ENCODE measurements around the gene KAT6B. TPM values are rescaled to one million over a fixed set of nuclear protein-coding genes. Genes with fewer than 3 reads are reported as not detected.

The KAT6B gene
- total RNA-seq, 1 experiment from 2014 or later: 14.9 TPM

- no peak overlapping the region for H3K4me3 Mint-ChIP-seq (ENCODE audit: unreplicated experiment)
- intact Hi-C loops (cut with micrococcal nuclease; ENCODE audit: unreplicated experiment): no loop called here
- BruUV-seq (replicated peaks): no TSS peak
- no peak for DNase-seq
- Histone ChIP-seq H3K4me1 (no peaks in the 10 kb centered on the region), H3K27me3 (replicated peaks; ENCODE audit: control insufficient read depth, insufficient read depth, low read length) (no peaks in the 10 kb centered on the region), H3K36me3 (ENCODE audit: control insufficient read depth, insufficient read depth, low read length) (no peaks in the 10 kb centered on the region), H3K9me3 (no peaks in the 10 kb centered on the region), H3K4me3 (ENCODE audit: low read depth, low read length) (no peak overlapping the region)
- ChIA-PET CTCF (no interaction called here), POLR2A (no interaction called here)
- H3K27me3 Mint-ChIP-seq (ENCODE audit: insufficient read depth, unreplicated experiment): no peaks in the 10 kb centered on the region
- H3K4me1 Mint-ChIP-seq (ENCODE audit: low read depth, unreplicated experiment): no peaks in the 10 kb centered on the region
- H3K9me3 Mint-ChIP-seq (ENCODE audit: unreplicated experiment): no peaks in the 10 kb centered on the region
- H3K27ac Mint-ChIP-seq (ENCODE audit: unreplicated experiment): no peak overlapping the region
- no peak for TF ChIP-seq CTCF (IDR thresholded peaks at IDR 0.05; ENCODE audit: insufficient read depth in 1 of 2, low read depth in 1 of 2, low read length in 1 of 2, severe bottlenecking in 1 of 2, unreplicated experiment in 1 of 2)
- H3K36me3 Mint-ChIP-seq (ENCODE audit: insufficient read depth, unreplicated experiment): no peaks in the 10 kb centered on the region
Observed at GRCh38 chr10:75070476-75070875, 244.1 kb downstream of the KAT6B start.

DNA sequence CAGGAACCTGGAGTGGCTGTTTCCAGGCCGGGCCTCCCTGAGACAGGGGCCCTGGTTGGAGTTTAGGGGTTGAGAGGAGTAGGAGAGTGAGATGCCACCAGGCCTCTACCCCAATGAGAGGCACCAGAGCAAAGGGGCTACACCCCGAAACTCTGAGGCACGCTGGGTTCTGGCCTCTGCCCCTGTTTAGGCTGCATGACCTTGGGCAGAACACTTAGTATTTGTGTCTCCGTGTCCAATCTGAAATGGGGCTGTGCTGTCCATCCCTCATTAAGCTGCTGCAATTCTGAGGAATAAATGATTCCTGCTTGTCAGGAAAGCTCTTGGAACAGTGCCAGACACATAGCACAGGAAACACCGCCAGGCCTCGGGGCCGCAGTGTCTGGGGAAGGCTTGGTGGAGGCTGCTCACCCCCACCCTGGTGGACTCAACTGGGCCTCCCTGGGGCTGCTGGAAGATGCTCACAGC, 244.6 kb downstream of the KAT6B start:
- no peaks in the 10 kb centered on the region for H3K36me3 ChIP-seq (ENCODE audit: control insufficient read depth, insufficient read depth, low read length)
- no peaks in the 10 kb centered on the region for H3K27me3 ChIP-seq (replicated peaks; ENCODE audit: control insufficient read depth, insufficient read depth, low read length)
- H3K4me3 ChIP-seq (ENCODE audit: low read depth, low read length): no peak overlapping the region
- H3K36me3 Mint-ChIP-seq (ENCODE audit: insufficient read depth, unreplicated experiment): no peaks in the 10 kb centered on the region
- POLR2A ChIA-PET: no interaction called here
- H3K27ac Mint-ChIP-seq (ENCODE audit: unreplicated experiment): no peak overlapping the region
- intact Hi-C loops (cut with micrococcal nuclease; ENCODE audit: unreplicated experiment): no loop called here
- H3K27me3 Mint-ChIP-seq (ENCODE audit: insufficient read depth, unreplicated experiment): no peaks in the 10 kb centered on the region
- no peak overlapping the region for H3K4me3 Mint-ChIP-seq (ENCODE audit: unreplicated experiment)
- H3K9me3 Mint-ChIP-seq (ENCODE audit: unreplicated experiment): no peaks in the 10 kb centered on the region
- H3K4me1 Mint-ChIP-seq (ENCODE audit: low read depth, unreplicated experiment): no peaks in the 10 kb centered on the region
- CTCF ChIA-PET: no interaction called here
- no TSS peak for BruUV-seq (replicated peaks)
- DNase-seq: no peak
- no peaks in the 10 kb centered on the region for H3K9me3 ChIP-seq
- no peaks in the 10 kb centered on the region for H3K4me1 ChIP-seq
- no peak for TF ChIP-seq CTCF (IDR thresholded peaks at IDR 0.05; ENCODE audit: insufficient read depth in 1 of 2, low read depth in 1 of 2, low read length in 1 of 2, severe bottlenecking in 1 of 2, unreplicated experiment in 1 of 2)

- no peaks in the 10 kb centered on the region for H3K27me3 Mint-ChIP-seq (ENCODE audit: insufficient read depth, unreplicated experiment)
- intact Hi-C loops (cut with micrococcal nuclease; ENCODE audit: unreplicated experiment): no loop called here
- H3K27ac Mint-ChIP-seq (ENCODE audit: unreplicated experiment): no peak overlapping the region
- ChIA-PET POLR2A (no interaction called here), CTCF (no interaction called here)
- DNase-seq: no peak
- H3K36me3 Mint-ChIP-seq (ENCODE audit: insufficient read depth, unreplicated experiment): no peaks in the 10 kb centered on the region
- BruUV-seq (replicated peaks): no TSS peak
- no peaks in the 10 kb centered on the region for H3K9me3 ChIP-seq
- H3K4me3 Mint-ChIP-seq (ENCODE audit: unreplicated experiment): no peak overlapping the region
- H3K27me3 ChIP-seq (replicated peaks; ENCODE audit: control insufficient read depth, insufficient read depth, low read length): no peaks in the 10 kb centered on the region
- no peaks in the 10 kb centered on the region for H3K4me1 Mint-ChIP-seq (ENCODE audit: low read depth, unreplicated experiment)
- H3K4me1 ChIP-seq: no peaks in the 10 kb centered on the region
- no peak for TF ChIP-seq CTCF (IDR thresholded peaks at IDR 0.05; ENCODE audit: insufficient read depth in 1 of 2, low read depth in 1 of 2, low read length in 1 of 2, severe bottlenecking in 1 of 2, unreplicated experiment in 1 of 2)
- no peak overlapping the region for H3K4me3 ChIP-seq (ENCODE audit: low read depth, low read length)
- no peaks in the 10 kb centered on the region for H3K9me3 Mint-ChIP-seq (ENCODE audit: unreplicated experiment)
- H3K36me3 ChIP-seq (ENCODE audit: control insufficient read depth, insufficient read depth, low read length): no peaks in the 10 kb centered on the region
Observed at GRCh38 chr10:75071756-75072155, 245.4 kb downstream of the KAT6B start.
